GM12878 (cell line): ENCODE measurements around the gene POU1F1. TPM values are rescaled to one million over a fixed set of nuclear protein-coding genes. Genes with fewer than 3 reads are reported as not detected.

Source experiments
- ATAC-seq: fragments of 200-7000 bp; cut with Tn5 transposase; 3 replicates; pipeline ENCODE4 v1.9.1; 2020; ENCODE audit warnings: mild to moderate bottlenecking, moderate library complexity
- BruUV-seq: library from RNA; stranded (reverse); fragments of 400-500 nt; replicated peaks from 2 replicates; lab custom pipeline; 2021; lab: Mats Ljungman, UMichigan
- CTCF ChIA-PET: fragments of 300-600 bp; sonication (Branson Sonifier 250); formaldehyde crosslinking; extraction: SDS; loops from one replicate; lab custom pipeline; 2021; ENCODE audit warnings: inconsistent platforms; lab: Yijun Ruan, JAX
- POLR2A ChIA-PET: fragments of 350-600 bp; formaldehyde crosslinking; extraction: SDS; loops from one replicate; lab custom pipeline; 2021; ENCODE audit warnings: inconsistent platforms; lab: Charles Lee
- RAD21 ChIA-PET: fragments of 300-600 bp; sonication (Branson Sonifier 250); formaldehyde crosslinking; loops from one replicate; lab custom pipeline; 2023; ENCODE audit warnings: antibody characterized with exemption; ENCODE audit not compliant: unreplicated experiment; lab: Charles Lee
- SMC1A ChIA-PET: fragments of 300-600 bp; sonication (Branson Sonifier 250); formaldehyde crosslinking; loops from one replicate; lab custom pipeline; 2023; ENCODE audit not compliant: unreplicated experiment, uncharacterized antibody; lab: Charles Lee
- DNase-seq: peaks from one replicate; pipeline ENCODE4 v3.0.0-alpha.2; 2011; ENCODE audit warnings: low read depth, low spot score
- FAIRE-seq: peaks from 3 replicates; lab custom pipeline; 2011; peaks lifted over from hg19 to GRCh38; lab: Jason Lieb, UNC
- H2AFZ ChIP-seq: 2 replicates; pipeline ENCODE4 v1.6.0; 2011; ENCODE audit warnings: low read depth, low read length, control low read depth; ENCODE audit not compliant: control insufficient read depth
- H3K27ac ChIP-seq: 2 replicates; pipeline ENCODE4 v1.5.1; 2011; ENCODE audit warnings: control low read depth; ENCODE audit not compliant: control insufficient read depth, insufficient read depth
- H3K27me3 ChIP-seq, 2 experiments: replicated peaks in 1 of 2; 2 replicates each; pipeline versions ENCODE4 v1.6.0 to v1.6.1; 2011; ENCODE audit warnings: low read length in 1 of 2; ENCODE audit not compliant: control insufficient read depth in 2 of 2, insufficient read depth in 2 of 2
- H3K36me3 ChIP-seq, 2 experiments: 2 replicates each; pipeline ENCODE4 v1.5.1; 2011; ENCODE audit warnings: low read length in 1 of 2; ENCODE audit not compliant: control insufficient read depth in 2 of 2, insufficient read depth in 2 of 2
- H3K4me1 ChIP-seq: 2 replicates; pipeline ENCODE4 v1.6.1; 2011; ENCODE audit warnings: mild to moderate bottlenecking, low read length, moderate library complexity, mixed read lengths; ENCODE audit not compliant: control insufficient read depth, insufficient read depth
- H3K4me2 ChIP-seq: 2 replicates; pipeline ENCODE4 v1.6.0; 2011; ENCODE audit warnings: control low read depth; ENCODE audit not compliant: control insufficient read depth, insufficient read depth
- H3K4me3 ChIP-seq: fragments of 200-600 bp; sonication (generic); 2 replicates; pipeline ENCODE4 v1.5.1; 2016
- H3K79me2 ChIP-seq: 2 replicates; pipeline ENCODE4 v1.6.0; 2011; ENCODE audit warnings: low read length; ENCODE audit not compliant: control insufficient read depth, insufficient read depth
- H3K9ac ChIP-seq: 2 replicates; pipeline ENCODE4 v1.8.0; 2011; ENCODE audit warnings: low read length, control low read depth, mixed read lengths; ENCODE audit not compliant: control insufficient read depth, insufficient read depth
- H3K9me3 ChIP-seq: replicated peaks from 3 replicates; pipeline ENCODE4 v1.5.1; 2011; ENCODE audit warnings: mild to moderate bottlenecking, low read length; ENCODE audit not compliant: control insufficient read depth, insufficient read depth
- H4K20me1 ChIP-seq: 2 replicates; pipeline ENCODE4 v1.6.0; 2011; ENCODE audit not compliant: control insufficient read depth, insufficient read depth
- BMI1 ChIP-seq: fragments of 450-650 bp; IDR thresholded peaks from 2 replicates; pipeline ENCODE4 v1.6.1; 2016; ENCODE audit warnings: mild to moderate bottlenecking, moderate library complexity, borderline replicate concordance
- FOXM1 ChIP-seq: IDR thresholded peaks from 2 replicates; pipeline ENCODE4 v1.6.1; 2012; ENCODE audit warnings: low read depth, mild to moderate bottlenecking, inconsistent platforms, low read length, moderate library complexity
- RBBP5 ChIP-seq: fragments of 200-600 bp; sonication (generic); conservative IDR thresholded peaks from 2 replicates; pipeline ENCODE4 v1.6.1; 2016
- SRF ChIP-seq, 2 experiments: IDR thresholded peaks; 2 replicates each; pipeline ENCODE4 v1.6.1; 2011; ENCODE audit warnings: low read depth in 2 of 2, low read length in 2 of 2, mild to moderate bottlenecking in 1 of 2, moderate library complexity in 1 of 2
- TAF1 ChIP-seq: IDR thresholded peaks from 2 replicates; pipeline ENCODE4 v1.6.1; 2011; ENCODE audit warnings: mild to moderate bottlenecking, low read depth, low read length, borderline replicate concordance
- WGBS: methylation state at CpG from one replicate; pipeline ENCODE4 v1.1.6; 2016; ENCODE audit warnings: low lambda C conversion rate; ENCODE audit not compliant: insufficient replicate concordance, insufficient coverage; ENCODE audit errors: missing lambda C conversion rate; 5-methylcytosine and 5-hydroxymethylcytosine counted together
- in situ Hi-C: fragments of 300-500 bp; cut with MboI; formaldehyde crosslinking; loops from 9 replicates; pipeline ENCODE4 v1.14.3; 2018; ENCODE audit warnings: mixed read lengths
- intact Hi-C: fragments of 100-400 bp; cut with micrococcal nuclease; formaldehyde crosslinking; loops from one replicate; pipeline ENCODE4 v1.14.2; 2022; ENCODE audit not compliant: unreplicated experiment
- polyA plus RNA-seq, 11 experiments: library from polyadenylated mRNA; depleted of rRNA in 4 of 11; unstranded in 6 of 11; stranded (reverse) in 5 of 11; fragments of >200 nt; fragmentation: Nextera tagmentation in 4 of 11; fragmentation: Illumina TruSeq in 1 of 11; extraction: Ambion mirVana in 4 of 11; extraction: Trizol in 1 of 11; gene quantifications; 1 replicate in 1 of 11; 2 replicates in 10 of 11; pipeline versions ENCODE4 v1.2.1 to v1.2.3, GENCODE V29; 2011 to 2016; ENCODE audit warnings: inconsistent platforms in 2 of 11, missing spikeins in 2 of 11, low read depth in 1 of 11
- total RNA-seq, 4 experiments: library from RNA; depleted of rRNA in 3 of 4; stranded (reverse); fragments of >200 nt in 3 of 4; fragmentation: Illumina TruSeq in 1 of 4; extraction: Trizol in 1 of 4; gene quantifications; 2 replicates each; pipeline versions ENCODE4 v1.2.1 to v1.2.3, GENCODE V29; 2013 to 2021
- TF ChIP-seq, protein P1 (sequence below): fragments of 450-650 bp; formaldehyde crosslinking; IDR thresholded peaks from 2 replicates; pipeline ENCODE4 v1.4.0; 2020; ENCODE audit warnings: mild to moderate bottlenecking, moderate library complexity
- TF ChIP-seq, protein P2 (sequence below): fragments of 450-650 bp; IDR thresholded peaks from 2 replicates; pipeline ENCODE4 v1.6.1; 2017; ENCODE audit warnings: mild to moderate bottlenecking, moderate library complexity
- TF ChIP-seq, protein P3 (sequence below): IDR thresholded peaks from 2 replicates; pipeline ENCODE4 v1.6.1; 2012; ENCODE audit warnings: mild to moderate bottlenecking, low read depth, low read length

Gene POU1F1
- total and polyA plus RNA-seq, 10 of the 15 experiments (the other 5 are each of a cell fraction or from before 2014, with no cell fraction given) = 0.04 TPM; not detected in 9

DNA sequence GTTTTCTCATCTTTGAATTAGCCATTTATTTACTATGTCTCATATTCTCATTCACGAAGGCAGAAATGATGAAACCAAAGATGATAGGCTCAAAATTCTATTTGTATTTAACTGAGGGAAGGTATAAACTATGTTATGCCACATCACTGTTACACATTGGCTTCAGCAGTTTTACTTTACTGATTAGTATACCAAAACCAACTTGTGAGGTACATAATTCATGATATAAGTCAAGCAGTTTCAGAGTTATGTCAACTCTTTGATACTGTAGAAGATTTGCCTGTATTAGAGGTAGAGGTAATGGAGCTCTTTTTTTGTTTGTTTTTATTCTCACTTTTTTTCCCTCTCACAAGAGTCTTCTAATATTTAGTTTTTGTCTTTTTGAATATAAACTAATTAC lies 26.4 kb downstream of the POU1F1 start (continued):
- no peak for TF ChIP-seq SRF (IDR thresholded peaks at IDR 0.05; ENCODE audit: low read depth in 2 of 2, low read length in 2 of 2)
- TF ChIP-seq, protein P1, sequence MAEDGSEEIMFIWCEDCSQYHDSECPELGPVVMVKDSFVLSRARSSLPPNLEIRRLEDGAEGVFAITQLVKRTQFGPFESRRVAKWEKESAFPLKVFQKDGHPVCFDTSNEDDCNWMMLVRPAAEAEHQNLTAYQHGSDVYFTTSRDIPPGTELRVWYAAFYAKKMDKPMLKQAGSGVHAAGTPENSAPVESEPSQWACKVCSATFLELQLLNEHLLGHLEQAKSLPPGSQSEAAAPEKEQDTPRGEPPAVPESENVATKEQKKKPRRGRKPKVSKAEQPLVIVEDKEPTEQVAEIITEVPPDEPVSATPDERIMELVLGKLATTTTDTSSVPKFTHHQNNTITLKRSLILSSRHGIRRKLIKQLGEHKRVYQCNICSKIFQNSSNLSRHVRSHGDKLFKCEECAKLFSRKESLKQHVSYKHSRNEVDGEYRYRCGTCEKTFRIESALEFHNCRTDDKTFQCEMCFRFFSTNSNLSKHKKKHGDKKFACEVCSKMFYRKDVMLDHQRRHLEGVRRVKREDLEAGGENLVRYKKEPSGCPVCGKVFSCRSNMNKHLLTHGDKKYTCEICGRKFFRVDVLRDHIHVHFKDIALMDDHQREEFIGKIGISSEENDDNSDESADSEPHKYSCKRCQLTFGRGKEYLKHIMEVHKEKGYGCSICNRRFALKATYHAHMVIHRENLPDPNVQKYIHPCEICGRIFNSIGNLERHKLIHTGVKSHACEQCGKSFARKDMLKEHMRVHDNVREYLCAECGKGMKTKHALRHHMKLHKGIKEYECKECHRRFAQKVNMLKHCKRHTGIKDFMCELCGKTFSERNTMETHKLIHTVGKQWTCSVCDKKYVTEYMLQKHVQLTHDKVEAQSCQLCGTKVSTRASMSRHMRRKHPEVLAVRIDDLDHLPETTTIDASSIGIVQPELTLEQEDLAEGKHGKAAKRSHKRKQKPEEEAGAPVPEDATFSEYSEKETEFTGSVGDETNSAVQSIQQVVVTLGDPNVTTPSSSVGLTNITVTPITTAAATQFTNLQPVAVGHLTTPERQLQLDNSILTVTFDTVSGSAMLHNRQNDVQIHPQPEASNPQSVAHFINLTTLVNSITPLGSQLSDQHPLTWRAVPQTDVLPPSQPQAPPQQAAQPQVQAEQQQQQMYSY = no peak
- TF ChIP-seq, protein P2, sequence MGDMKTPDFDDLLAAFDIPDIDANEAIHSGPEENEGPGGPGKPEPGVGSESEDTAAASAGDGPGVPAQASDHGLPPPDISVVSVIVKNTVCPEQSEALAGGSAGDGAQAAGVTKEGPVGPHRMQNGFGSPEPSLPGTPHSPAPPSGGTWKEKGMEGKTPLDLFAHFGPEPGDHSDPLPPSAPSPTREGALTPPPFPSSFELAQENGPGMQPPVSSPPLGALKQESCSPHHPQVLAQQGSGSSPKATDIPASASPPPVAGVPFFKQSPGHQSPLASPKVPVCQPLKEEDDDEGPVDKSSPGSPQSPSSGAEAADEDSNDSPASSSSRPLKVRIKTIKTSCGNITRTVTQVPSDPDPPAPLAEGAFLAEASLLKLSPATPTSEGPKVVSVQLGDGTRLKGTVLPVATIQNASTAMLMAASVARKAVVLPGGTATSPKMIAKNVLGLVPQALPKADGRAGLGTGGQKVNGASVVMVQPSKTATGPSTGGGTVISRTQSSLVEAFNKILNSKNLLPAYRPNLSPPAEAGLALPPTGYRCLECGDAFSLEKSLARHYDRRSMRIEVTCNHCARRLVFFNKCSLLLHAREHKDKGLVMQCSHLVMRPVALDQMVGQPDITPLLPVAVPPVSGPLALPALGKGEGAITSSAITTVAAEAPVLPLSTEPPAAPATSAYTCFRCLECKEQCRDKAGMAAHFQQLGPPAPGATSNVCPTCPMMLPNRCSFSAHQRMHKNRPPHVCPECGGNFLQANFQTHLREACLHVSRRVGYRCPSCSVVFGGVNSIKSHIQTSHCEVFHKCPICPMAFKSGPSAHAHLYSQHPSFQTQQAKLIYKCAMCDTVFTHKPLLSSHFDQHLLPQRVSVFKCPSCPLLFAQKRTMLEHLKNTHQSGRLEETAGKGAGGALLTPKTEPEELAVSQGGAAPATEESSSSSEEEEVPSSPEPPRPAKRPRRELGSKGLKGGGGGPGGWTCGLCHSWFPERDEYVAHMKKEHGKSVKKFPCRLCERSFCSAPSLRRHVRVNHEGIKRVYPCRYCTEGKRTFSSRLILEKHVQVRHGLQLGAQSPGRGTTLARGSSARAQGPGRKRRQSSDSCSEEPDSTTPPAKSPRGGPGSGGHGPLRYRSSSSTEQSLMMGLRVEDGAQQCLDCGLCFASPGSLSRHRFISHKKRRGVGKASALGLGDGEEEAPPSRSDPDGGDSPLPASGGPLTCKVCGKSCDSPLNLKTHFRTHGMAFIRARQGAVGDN = no peak

DNA sequence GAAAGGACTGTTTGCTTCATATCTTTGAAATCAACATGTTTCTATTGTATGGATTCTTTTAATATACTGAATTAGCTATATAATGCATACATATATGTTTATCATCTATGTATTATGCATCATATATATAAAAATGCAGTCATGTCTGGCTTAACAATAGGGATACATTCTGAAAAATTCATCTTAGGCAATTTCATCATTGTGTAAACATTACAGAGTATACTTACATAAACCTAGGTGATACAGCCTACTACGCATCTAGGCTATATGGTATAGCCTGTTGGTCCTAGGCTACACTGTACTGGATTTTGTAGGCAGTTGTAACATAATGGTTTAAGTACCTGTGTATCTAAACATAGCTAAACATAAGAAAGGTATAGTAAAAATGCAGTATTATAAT lies 27.6 kb downstream of the POU1F1 start:
- SMC1A ChIA-PET = no interaction called here
- FAIRE-seq (no peak), ATAC-seq (no peak), DNase-seq (no peak)
- RAD21 ChIA-PET = no interaction called here
- CTCF ChIA-PET = interaction anchor here (3.2 kb wide), 1 partner anchor 12 kb away, joined by 17 read pairs; no protein-coding TSS in a partner anchor
- TF ChIP-seq, protein P3, sequence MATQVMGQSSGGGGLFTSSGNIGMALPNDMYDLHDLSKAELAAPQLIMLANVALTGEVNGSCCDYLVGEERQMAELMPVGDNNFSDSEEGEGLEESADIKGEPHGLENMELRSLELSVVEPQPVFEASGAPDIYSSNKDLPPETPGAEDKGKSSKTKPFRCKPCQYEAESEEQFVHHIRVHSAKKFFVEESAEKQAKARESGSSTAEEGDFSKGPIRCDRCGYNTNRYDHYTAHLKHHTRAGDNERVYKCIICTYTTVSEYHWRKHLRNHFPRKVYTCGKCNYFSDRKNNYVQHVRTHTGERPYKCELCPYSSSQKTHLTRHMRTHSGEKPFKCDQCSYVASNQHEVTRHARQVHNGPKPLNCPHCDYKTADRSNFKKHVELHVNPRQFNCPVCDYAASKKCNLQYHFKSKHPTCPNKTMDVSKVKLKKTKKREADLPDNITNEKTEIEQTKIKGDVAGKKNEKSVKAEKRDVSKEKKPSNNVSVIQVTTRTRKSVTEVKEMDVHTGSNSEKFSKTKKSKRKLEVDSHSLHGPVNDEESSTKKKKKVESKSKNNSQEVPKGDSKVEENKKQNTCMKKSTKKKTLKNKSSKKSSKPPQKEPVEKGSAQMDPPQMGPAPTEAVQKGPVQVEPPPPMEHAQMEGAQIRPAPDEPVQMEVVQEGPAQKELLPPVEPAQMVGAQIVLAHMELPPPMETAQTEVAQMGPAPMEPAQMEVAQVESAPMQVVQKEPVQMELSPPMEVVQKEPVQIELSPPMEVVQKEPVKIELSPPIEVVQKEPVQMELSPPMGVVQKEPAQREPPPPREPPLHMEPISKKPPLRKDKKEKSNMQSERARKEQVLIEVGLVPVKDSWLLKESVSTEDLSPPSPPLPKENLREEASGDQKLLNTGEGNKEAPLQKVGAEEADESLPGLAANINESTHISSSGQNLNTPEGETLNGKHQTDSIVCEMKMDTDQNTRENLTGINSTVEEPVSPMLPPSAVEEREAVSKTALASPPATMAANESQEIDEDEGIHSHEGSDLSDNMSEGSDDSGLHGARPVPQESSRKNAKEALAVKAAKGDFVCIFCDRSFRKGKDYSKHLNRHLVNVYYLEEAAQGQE = no peak
- TF ChIP-seq FOXM1 = no peak
- TF ChIP-seq RBBP5 = no peak
- no peak for TF ChIP-seq TAF1
- TF ChIP-seq BMI1 = no peak
- H3K79me2 ChIP-seq = no peaks in the 10 kb centered on the region
- WGBS = 100% methylated on average over 1 of the region's 1 CpG
- no peak overlapping the region for H3K4me2 ChIP-seq
- no peak overlapping the region for H3K9ac ChIP-seq
- BruUV-seq = no TSS peak
- in situ Hi-C loops = no loop called here
- POLR2A ChIA-PET = no interaction called here
- no peak overlapping the region for H3K4me3 ChIP-seq
- no peaks in the 10 kb centered on the region for H4K20me1 ChIP-seq
- no peak overlapping the region for H3K27ac ChIP-seq
- H3K36me3 ChIP-seq = no peaks in the 10 kb centered on the region
- H2AFZ ChIP-seq = no peak overlapping the region
- no peaks in the 10 kb centered on the region for H3K4me1 ChIP-seq
- intact Hi-C loops = no loop called here
- H3K9me3 ChIP-seq = no peaks in the 10 kb centered on the region
- H3K27me3 ChIP-seq = no peaks in the 10 kb centered on the region
